Activated T-helper 17 cell treated with anti-CD3 and anti-CD28 coated beads, Interleukin-2, amount 50 U/mL, for 72 hours (primary cell): ENCODE results near the gene CHMP1B. TPM values are rescaled to one million over a fixed set of nuclear protein-coding genes. Genes with fewer than 3 reads are reported as not detected.

ENCODE experiments used
- ATAC-seq: fragments of 150-1000 bp; cut with Tn5 transposase; replicated peaks from 2 replicates; pipeline ENCODE4 v1.10.0; 2021; ENCODE audit warnings: mild to moderate bottlenecking, moderate library complexity
- H3K27ac Mint-ChIP-seq: one replicate; pipeline ENCODE4 v1.8.0; 2022; ENCODE audit warnings: mixed read lengths
- H3K27me3 Mint-ChIP-seq: one replicate; pipeline ENCODE4 v1.8.0; 2022; ENCODE audit warnings: mixed read lengths
- H3K36me3 Mint-ChIP-seq: one replicate; pipeline ENCODE4 v1.8.0; 2022; ENCODE audit warnings: low read depth, mild to moderate bottlenecking, mixed read lengths
- H3K4me1 Mint-ChIP-seq: one replicate; pipeline ENCODE4 v1.8.0; 2022; ENCODE audit warnings: mixed read lengths
- H3K4me3 Mint-ChIP-seq: one replicate; pipeline ENCODE4 v1.8.0; 2022; ENCODE audit warnings: mild to moderate bottlenecking, mixed read lengths
- H3K9me3 Mint-ChIP-seq: one replicate; pipeline ENCODE4 v1.8.0; 2022; ENCODE audit warnings: mixed read lengths
- total RNA-seq, 2 donors: library from RNA; stranded (reverse); gene quantifications; one replicate each; pipeline ENCODE4 v1.2.3, GENCODE V29; 2022

CHMP1B gene
- total RNA-seq = 10 to 100 TPM; 18.8 to 21.5 TPM

GRCh38 chr18:11851146-11851805, at the start of gene CHMP1B:
TSS of gene CHMP1B (plus strand) at chr18:11851413. CDS start at chr18:11851512, 99 bp downstream.
- no peaks in the 10 kb centered on the region for H3K9me3 Mint-ChIP-seq
- peak within 1 kb of the TSS; percentile 98 for H3K27ac Mint-ChIP-seq
- peak; percentile 98 for ATAC-seq
- H3K4me3 Mint-ChIP-seq = peak within 1 kb of the TSS; percentile 96
- peaks cover 10% of the 10 kb centered on the region for H3K4me1 Mint-ChIP-seq
- peaks cover 36% of the 10 kb centered on the region for H3K36me3 Mint-ChIP-seq
- no peaks in the 10 kb centered on the region for H3K27me3 Mint-ChIP-seq

GRCh38 chr18:11801573-11801972, 49.6 kb upstream of the CHMP1B start:
- no peak overlapping the region for H3K4me3 Mint-ChIP-seq
- no peaks in the 10 kb centered on the region for H3K9me3 Mint-ChIP-seq
- no peak overlapping the region for H3K27ac Mint-ChIP-seq
- H3K36me3 Mint-ChIP-seq = no peaks in the 10 kb centered on the region
- ATAC-seq = no peak
- peaks cover 11% of the 10 kb centered on the region for H3K27me3 Mint-ChIP-seq
- H3K4me1 Mint-ChIP-seq = no peaks in the 10 kb centered on the region

GRCh38 chr18:11802158-11802557, 49.1 kb upstream of the CHMP1B start:
- Mint-ChIP-seq H3K27me3 (peaks cover 11% of the 10 kb centered on the region), H3K9me3 (no peaks in the 10 kb centered on the region), H3K4me1 (no peaks in the 10 kb centered on the region), H3K27ac (no peak overlapping the region), H3K36me3 (no peaks in the 10 kb centered on the region), H3K4me3 (no peak overlapping the region)
- ATAC-seq = no peak

- Mint-ChIP-seq H3K36me3 (no peaks in the 10 kb centered on the region), H3K4me3 (no peak overlapping the region), H3K27me3 (peaks cover 11% of the 10 kb centered on the region), H3K9me3 (no peaks in the 10 kb centered on the region), H3K27ac (no peak overlapping the region), H3K4me1 (no peaks in the 10 kb centered on the region)
- no peak for ATAC-seq
Measured at GRCh38 chr18:11802586-11802985, 48.6 kb upstream of the CHMP1B start.

GRCh38 chr18:11807233-11807632, 44.0 kb upstream of the CHMP1B start:
- Mint-ChIP-seq H3K36me3 (no peaks in the 10 kb centered on the region), H3K4me1 (no peaks in the 10 kb centered on the region), H3K27ac (no peak overlapping the region), H3K9me3 (no peaks in the 10 kb centered on the region), H3K4me3 (no peak overlapping the region), H3K27me3 (peaks cover 16% of the 10 kb centered on the region)
- no peak for ATAC-seq

GRCh38 chr18:11808001-11808855, 43.0 kb upstream of the CHMP1B start:
- Mint-ChIP-seq H3K4me1 (no peaks in the 10 kb centered on the region), H3K27ac (no peak overlapping the region), H3K36me3 (no peaks in the 10 kb centered on the region), H3K4me3 (no peak overlapping the region), H3K9me3 (no peaks in the 10 kb centered on the region), H3K27me3 (peaks cover 9% of the 10 kb centered on the region)
- no peak for ATAC-seq

GRCh38 chr18:11809895-11810294, 41.3 kb upstream of the CHMP1B start:
- Mint-ChIP-seq H3K4me1 (no peaks in the 10 kb centered on the region), H3K36me3 (no peaks in the 10 kb centered on the region), H3K27me3 (peaks cover 9% of the 10 kb centered on the region), H3K9me3 (no peaks in the 10 kb centered on the region), H3K4me3 (no peak overlapping the region), H3K27ac (no peak overlapping the region)
- ATAC-seq = no peak

GRCh38 chr18:11810379-11810778, 40.8 kb upstream of the CHMP1B start:
- Mint-ChIP-seq H3K27me3 (peaks cover 6% of the 10 kb centered on the region), H3K27ac (no peak overlapping the region), H3K36me3 (no peaks in the 10 kb centered on the region), H3K4me3 (no peak overlapping the region), H3K4me1 (no peaks in the 10 kb centered on the region), H3K9me3 (no peaks in the 10 kb centered on the region)
- ATAC-seq = no peak

GRCh38 chr18:11811009-11811408, 40.2 kb upstream of the CHMP1B start:
- no peaks in the 10 kb centered on the region for H3K4me1 Mint-ChIP-seq
- ATAC-seq = no peak
- no peak overlapping the region for H3K4me3 Mint-ChIP-seq

GRCh38 chr18:11817229-11817628, 34.0 kb upstream of the CHMP1B start:
- no peaks in the 10 kb centered on the region for H3K27me3 Mint-ChIP-seq
- H3K4me3 Mint-ChIP-seq = no peak overlapping the region
- H3K27ac Mint-ChIP-seq = no peak overlapping the region
- no peak for ATAC-seq
- H3K36me3 Mint-ChIP-seq = no peaks in the 10 kb centered on the region
- H3K4me1 Mint-ChIP-seq = no peaks in the 10 kb centered on the region
- H3K9me3 Mint-ChIP-seq = no peaks in the 10 kb centered on the region

More at GRCh38 chr18:11811009-11811408, 40.2 kb upstream of the CHMP1B start:
- Mint-ChIP-seq H3K9me3 (no peaks in the 10 kb centered on the region), H3K27me3 (peaks cover 6% of the 10 kb centered on the region), H3K27ac (no peak overlapping the region), H3K36me3 (no peaks in the 10 kb centered on the region)

GRCh38 chr18:11818486-11819203, 32.6 kb upstream of the CHMP1B start:
- no peak overlapping the region for H3K4me3 Mint-ChIP-seq
- no peaks in the 10 kb centered on the region for H3K27me3 Mint-ChIP-seq
- no peaks in the 10 kb centered on the region for H3K36me3 Mint-ChIP-seq
- no peak for ATAC-seq
- no peak overlapping the region for H3K27ac Mint-ChIP-seq
- no peaks in the 10 kb centered on the region for H3K4me1 Mint-ChIP-seq
- no peaks in the 10 kb centered on the region for H3K9me3 Mint-ChIP-seq

GRCh38 chr18:11819938-11820337, 31.3 kb upstream of the CHMP1B start:
- Mint-ChIP-seq H3K4me1 (no peaks in the 10 kb centered on the region), H3K9me3 (no peaks in the 10 kb centered on the region), H3K27ac (no peak overlapping the region), H3K4me3 (no peak overlapping the region), H3K36me3 (no peaks in the 10 kb centered on the region), H3K27me3 (no peaks in the 10 kb centered on the region)
- no peak for ATAC-seq

- ATAC-seq = no peak
- H3K27ac Mint-ChIP-seq = no peak overlapping the region
- no peak overlapping the region for H3K4me3 Mint-ChIP-seq
- no peaks in the 10 kb centered on the region for H3K9me3 Mint-ChIP-seq
- no peaks in the 10 kb centered on the region for H3K36me3 Mint-ChIP-seq
- no peaks in the 10 kb centered on the region for H3K27me3 Mint-ChIP-seq
- no peaks in the 10 kb centered on the region for H3K4me1 Mint-ChIP-seq
Measured at GRCh38 chr18:11820697-11821096, 30.5 kb upstream of the CHMP1B start.

GRCh38 chr18:11821208-11821607, 30.0 kb upstream of the CHMP1B start:
- Mint-ChIP-seq H3K27me3 (no peaks in the 10 kb centered on the region), H3K4me1 (no peaks in the 10 kb centered on the region), H3K36me3 (no peaks in the 10 kb centered on the region), H3K27ac (no peak overlapping the region), H3K4me3 (no peak overlapping the region), H3K9me3 (no peaks in the 10 kb centered on the region)
- ATAC-seq = no peak
